Neural cell (in vitro differentiated cells): ENCODE measurements around the gene YIPF5.

Source experiments
- EP300 ChIP-seq: fragments of 450-650 bp; conservative IDR thresholded peaks from 2 replicates; pipeline ENCODE4 v1.6.1; 2014; ENCODE audit warnings: antibody characterized with exemption, mild to moderate bottlenecking, moderate library complexity; ENCODE audit not compliant: poor library complexity, severe bottlenecking
- EZH2 ChIP-seq: fragments of 200-600, 300-800 bp; shearing (Covaris generic), sonication (generic); IDR thresholded peaks from 2 replicates; pipeline ENCODE4 v1.6.1; 2014; ENCODE audit warnings: antibody characterized with exemption, low read length, borderline replicate concordance, mild to moderate bottlenecking; ENCODE audit not compliant: insufficient read depth, poor library complexity, severe bottlenecking
- MXI1 ChIP-seq: fragments of 450-650 bp; conservative IDR thresholded peaks from 2 replicates; pipeline ENCODE4 v1.6.1; 2014; ENCODE audit warnings: antibody characterized with exemption, mild to moderate bottlenecking; ENCODE audit not compliant: poor library complexity, severe bottlenecking
- POLR2AphosphoS5 ChIP-seq: IDR thresholded peaks from 2 replicates; pipeline ENCODE4 v1.6.1; 2012
- TF ChIP-seq, protein P1 (sequence below): fragments of 450-650 bp; IDR thresholded peaks from 2 replicates; pipeline ENCODE4 v1.5.1; 2014; ENCODE audit warnings: antibody characterized with exemption, mild to moderate bottlenecking, moderate library complexity; ENCODE audit not compliant: poor library complexity, severe bottlenecking

DNA sequence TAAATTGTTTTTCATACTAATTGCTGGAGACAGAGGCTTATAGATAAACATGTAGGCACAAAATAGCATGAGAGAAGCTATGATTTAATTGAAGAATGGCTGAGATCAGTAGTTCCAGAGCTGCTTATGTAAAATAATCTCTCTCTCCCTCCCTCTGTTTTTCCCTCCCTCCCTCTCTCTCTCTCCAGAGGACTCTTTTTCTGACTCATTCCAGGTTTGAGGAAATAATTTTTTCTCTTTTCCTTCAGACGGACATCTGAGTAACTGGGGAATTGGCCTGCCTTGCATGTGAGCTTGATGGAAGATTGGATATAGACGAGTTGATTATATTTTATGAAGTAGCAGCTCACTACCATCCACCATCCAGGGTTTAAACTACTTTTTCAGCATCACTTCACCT lies 35.7 kb upstream of the YIPF5 start:
- TF ChIP-seq, protein P1, sequence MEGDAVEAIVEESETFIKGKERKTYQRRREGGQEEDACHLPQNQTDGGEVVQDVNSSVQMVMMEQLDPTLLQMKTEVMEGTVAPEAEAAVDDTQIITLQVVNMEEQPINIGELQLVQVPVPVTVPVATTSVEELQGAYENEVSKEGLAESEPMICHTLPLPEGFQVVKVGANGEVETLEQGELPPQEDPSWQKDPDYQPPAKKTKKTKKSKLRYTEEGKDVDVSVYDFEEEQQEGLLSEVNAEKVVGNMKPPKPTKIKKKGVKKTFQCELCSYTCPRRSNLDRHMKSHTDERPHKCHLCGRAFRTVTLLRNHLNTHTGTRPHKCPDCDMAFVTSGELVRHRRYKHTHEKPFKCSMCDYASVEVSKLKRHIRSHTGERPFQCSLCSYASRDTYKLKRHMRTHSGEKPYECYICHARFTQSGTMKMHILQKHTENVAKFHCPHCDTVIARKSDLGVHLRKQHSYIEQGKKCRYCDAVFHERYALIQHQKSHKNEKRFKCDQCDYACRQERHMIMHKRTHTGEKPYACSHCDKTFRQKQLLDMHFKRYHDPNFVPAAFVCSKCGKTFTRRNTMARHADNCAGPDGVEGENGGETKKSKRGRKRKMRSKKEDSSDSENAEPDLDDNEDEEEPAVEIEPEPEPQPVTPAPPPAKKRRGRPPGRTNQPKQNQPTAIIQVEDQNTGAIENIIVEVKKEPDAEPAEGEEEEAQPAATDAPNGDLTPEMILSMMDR, result no peak
- TF ChIP-seq EP300 (no peak), POLR2AphosphoS5 (no peak), EZH2 (no peak), MXI1 (no peak)
